ENCODE data around the gene SUPT4H1.

The SUPT4H1 gene

DNA sequence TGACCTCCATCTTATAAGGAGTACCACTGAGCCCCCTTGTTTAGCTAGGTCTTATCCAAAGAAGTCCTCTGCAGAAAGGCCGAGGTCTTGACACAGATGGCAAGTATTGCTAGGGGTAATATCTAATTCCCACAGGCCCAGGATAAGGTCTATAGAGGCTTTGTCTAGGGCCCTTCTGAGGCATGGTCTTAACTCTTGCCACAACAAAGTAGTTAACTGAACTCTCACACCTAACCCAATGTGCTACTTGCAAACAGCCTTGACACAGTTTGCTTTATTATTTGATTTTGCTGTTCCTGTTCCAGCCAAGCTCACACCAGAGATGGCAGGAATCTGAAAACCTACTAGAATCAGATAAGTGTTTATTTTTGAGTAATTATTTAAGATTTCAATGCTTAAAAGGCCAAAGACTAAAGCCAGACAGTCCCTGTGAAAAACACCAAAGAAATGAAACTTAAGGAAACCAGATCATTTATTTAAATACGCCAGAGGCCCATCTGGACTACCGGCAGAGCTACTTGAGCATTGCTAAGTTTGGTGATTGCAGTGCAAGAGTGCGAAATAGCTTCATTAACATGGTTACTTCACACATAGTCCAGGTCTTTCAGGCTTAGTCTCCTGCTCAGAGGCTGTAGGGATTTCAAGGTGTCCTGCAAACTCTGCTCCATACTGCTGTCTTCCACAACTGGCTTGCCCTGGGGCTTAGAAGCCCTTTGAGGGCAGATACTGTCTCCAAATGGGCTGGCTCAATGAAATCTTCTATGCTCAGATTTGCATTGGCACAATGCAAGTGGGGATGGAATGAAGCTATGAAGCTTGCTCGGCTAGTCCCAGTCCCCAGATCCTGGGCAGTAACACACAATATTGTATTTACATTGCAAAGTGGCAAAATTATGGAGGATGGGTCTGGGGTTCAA lies 28.5 kb upstream of the SUPT4H1 start:
- no peak for DNase-seq

DNA sequence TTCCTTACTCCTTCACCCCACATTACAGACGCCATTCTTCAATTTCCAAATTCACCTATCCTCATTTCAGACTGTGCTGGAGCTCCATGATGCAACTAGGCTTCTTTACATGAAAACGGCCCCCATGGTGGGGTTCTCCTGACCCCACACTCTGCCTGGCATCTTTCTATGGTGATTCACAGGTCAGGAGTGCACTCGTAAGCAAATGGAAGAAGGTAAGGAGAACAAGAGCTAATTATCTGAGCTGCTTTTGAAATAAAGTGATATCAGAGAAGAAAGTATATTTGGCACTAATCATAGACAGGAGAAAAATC lies 27.5 kb upstream of the SUPT4H1 start:
- no peak for DNase-seq

DNA sequence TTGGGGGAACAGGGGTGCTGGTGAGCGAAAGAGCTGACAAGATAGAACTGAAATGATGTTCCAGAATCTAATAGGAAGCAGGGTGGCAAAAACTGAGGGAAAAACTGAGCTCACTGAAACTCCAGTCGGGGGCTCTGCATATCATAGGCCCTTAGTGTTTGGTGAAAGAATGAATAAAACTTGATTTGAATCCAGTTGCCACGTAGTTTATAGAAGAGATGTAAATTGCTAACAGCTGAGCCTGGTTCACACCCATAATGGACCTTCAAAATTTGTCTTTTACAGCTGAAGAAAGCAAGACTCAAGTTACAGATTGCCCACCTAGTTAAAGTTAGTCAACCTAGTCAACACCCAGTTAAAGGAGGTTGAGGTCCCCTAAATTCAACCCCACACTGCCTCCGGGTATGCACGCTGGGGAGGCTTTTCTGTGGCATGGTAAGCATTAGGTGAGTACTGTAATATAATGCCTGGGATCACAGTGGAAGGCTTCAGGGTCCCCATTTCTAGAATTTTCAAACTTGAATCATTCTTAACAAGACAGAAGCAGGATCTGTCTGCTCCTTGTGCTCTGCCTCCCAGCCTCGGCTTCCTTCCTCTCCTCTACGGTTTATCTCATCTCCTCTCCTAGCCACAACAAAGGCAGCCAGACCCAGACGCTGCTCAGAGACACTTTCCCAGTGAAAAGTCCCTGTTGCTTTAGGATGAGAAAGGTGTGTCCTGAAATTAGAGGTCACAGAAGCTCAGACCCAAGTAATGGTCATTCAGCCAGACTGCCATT lies 26.9 kb upstream of the SUPT4H1 start:
- DNase-seq: no peak

DNA sequence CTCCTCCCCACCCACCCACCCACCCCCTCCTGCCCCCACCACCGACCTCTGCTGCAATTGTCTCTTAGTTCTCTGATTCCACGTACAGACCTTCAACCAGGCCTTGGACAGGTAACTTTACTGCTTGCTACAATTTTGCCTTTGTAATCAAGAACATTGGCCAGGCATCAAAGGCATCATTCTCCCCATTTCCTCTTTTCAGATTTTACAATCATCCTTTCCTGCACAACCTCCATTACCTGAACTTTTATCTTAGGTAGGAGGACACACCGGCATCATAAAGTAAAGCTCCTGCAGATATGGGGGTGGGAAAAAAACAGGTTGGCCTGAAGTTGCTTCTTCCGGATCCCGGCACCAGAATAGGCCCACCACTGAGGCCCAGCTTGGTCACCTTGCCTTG lies 25.7 kb upstream of the SUPT4H1 start:
- no peak for DNase-seq

DNA sequence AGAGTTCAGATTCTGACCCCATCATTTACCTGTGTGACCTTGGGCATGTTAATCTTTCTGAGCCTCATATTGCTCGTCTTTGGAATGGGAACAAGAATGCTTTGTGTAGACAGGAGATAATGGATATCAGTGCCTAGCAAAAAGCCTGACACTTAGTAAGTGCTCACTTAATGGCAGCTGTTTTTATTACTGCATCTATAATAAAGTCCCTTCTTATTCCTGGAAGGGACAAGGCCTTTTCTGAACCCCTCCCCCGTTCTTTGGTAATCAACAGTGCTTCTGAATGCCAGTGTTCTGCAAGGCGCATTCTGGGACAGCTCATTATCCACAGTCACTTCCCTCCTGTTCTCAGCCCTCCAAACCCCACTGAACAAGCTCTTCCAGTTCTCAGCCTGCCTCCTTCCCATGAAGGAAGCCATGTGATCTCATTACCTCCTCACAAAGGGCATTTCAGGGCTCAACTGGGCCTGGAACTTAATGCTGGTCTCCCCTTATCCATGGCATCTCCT lies 25.1 kb upstream of the SUPT4H1 start:
- DNase-seq: no peak

DNA sequence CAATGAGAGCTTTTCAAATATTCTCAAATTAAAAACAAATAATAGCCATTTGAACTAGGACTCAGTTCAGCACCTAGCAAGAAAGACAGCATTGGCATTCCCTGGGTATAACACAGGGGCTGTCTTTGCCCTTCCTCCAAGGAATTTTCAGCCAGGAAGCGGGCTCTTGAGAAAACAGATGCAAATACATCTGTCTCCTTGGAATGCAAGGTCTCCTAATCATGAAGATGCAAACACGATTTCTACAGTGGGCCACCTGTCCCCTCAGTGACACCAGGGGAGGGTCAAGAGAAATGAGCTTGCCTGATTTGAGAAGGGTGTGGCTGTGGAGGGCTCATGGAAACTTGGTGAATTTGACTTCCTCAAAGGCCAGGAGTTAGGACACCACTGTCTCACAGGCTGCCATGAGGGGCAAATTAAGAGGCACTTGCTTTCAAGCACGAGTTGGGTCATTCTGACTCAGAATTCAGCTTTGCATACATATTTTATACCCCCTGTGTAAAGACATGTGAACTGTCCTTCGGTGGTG lies 24.5 kb upstream of the SUPT4H1 start:
- no peak for DNase-seq

DNA sequence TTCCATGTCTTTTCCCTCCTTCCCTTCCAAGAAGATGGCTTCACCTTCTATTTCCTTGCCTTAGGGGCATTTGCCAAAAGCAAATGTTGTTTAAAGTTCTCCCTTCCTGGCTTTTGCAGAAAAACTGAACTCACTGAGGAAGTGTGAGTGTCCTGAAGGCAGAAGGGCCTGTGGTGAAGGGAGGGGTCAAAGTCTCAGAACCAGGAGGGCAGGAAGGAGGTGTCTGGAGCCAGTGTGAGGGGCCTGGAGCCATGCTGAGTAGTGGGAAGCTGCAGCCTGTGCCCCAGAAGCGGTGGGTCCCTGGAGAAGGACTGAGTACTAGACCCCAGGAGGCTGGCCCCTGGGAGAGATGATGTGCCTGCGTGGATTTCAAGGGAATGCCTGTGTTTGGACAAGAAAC lies 23.8 kb upstream of the SUPT4H1 start:
- no peak for DNase-seq

DNA sequence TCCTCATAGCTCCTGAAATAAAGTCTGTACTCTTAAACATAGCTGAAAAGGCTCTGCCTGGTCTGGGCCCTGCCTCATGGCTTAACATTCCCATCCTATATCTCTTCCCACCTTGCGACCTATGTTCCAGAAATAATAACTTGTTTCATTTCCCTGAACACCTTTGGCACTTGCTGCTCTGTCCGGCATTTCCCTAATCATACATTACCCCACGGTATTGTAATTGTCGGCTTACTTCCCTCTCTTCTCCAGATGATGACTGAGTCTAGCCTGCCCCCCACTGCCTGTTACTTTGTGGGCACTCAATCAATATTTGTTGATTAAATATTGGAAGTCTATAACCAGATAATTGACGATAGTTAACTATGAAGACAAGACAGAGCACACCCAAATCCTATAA lies 23.3 kb upstream of the SUPT4H1 start:
- DNase-seq: no peak

DNA sequence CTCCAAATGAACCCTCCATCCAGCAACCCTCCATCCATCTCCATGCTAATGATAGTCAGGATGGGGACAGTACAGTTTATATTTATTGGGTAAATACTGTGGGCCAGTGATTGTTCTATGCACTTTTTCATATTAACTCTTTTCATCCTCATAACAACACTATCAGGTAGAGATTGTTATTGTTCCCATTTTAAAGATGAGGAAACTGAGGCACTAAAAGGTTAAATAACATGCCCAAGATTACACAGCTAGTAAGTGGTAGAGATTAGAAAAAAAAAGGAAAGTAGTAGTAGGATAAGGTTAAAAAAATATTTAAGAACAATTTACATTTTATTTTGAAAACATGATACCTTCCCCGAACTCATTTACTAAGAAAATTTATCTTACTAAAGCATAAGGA lies 21.9 kb upstream of the SUPT4H1 start:
- DNase-seq: no peak

DNA sequence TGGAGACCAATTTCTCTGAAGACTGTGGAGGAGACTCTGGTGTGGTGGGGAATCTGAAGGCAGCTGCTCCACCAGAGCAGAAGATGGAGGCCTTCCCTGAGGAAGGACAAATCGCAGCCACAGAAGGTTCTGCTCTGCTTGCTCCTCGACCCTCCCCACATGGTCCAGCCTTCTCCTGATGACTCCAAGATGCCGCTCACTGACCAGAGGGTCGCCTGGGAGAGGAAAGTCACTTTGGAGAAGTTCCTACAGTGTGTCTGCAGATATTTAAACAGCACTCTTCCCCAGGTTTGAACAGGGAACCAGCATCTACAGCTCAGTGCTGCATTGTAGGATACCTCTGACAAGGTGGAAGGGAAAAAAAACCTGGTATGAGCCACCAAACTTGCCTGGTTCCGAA lies 21.0 kb upstream of the SUPT4H1 start:
- no peak for DNase-seq

DNA sequence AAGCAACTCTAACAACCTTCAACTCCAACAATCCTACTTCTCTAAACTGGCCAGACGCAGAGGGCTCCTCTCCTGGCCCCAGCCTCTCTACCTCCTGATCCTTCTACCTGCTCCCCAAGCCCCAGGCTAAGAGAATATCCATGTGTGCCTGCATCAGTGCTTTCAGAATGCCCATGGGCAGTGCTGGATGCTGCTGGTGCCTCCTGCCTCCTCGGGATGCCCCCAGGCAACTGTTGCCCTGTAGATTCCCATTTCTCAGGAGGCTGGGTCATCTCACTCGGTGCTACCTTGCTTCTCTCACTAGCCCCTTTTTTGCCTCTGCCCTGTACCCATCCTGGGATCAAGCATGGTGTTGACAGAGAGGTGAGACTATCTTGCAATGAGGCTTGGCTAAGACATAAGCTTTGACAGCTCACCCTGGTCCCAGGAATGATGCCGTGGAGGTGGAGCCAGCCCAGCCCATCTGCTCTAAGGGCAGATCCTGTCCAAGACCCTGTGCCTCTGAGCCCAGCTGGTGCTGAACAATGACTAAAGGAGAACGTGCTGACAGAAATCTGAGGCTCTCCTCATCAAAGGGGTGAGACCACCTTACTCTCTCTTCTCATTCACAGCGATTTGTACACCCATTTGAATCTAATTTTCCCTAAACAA lies 19.4 kb upstream of the SUPT4H1 start:
- no peak for DNase-seq

DNA sequence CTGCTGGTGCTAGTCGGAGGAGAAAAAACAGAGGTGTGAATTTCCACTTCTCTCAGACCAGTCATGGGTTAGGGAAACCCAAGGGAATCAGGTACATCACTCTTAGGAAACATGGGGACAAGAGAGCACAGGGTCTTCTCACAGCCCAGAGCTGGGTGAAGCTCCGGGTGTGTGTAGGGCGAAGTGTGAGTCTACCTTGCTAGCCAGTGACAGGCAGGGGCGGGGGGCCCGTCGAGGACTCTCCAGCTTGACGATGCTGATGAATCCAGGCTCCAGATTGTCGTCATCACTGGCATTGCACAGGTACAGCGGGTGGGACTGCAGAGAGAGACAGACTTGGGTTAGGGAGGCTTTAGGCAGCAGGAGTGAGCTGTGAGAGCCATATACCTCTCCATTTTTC lies 18.7 kb upstream of the SUPT4H1 start:
- no peak for DNase-seq

DNA sequence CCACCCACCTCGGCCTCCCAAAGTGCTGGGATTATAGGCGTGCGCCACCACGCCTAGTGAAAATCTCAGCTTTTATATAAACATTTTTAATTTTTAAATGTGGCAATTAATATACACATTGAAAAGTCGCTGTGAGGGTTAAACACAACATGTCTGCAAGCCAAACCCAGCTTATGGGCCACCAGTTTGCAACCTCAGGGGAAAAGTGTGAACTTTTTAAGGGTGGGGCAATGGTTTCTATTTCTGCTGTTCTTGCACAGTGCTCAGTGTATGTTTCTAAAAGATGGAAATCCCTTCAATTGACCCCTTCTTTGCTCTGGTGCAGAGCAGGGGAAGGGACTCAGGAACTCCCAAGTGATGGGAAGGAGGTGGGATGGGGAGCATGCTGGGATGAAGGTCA lies 18.3 kb upstream of the SUPT4H1 start:
- DNase-seq: no peak

DNA sequence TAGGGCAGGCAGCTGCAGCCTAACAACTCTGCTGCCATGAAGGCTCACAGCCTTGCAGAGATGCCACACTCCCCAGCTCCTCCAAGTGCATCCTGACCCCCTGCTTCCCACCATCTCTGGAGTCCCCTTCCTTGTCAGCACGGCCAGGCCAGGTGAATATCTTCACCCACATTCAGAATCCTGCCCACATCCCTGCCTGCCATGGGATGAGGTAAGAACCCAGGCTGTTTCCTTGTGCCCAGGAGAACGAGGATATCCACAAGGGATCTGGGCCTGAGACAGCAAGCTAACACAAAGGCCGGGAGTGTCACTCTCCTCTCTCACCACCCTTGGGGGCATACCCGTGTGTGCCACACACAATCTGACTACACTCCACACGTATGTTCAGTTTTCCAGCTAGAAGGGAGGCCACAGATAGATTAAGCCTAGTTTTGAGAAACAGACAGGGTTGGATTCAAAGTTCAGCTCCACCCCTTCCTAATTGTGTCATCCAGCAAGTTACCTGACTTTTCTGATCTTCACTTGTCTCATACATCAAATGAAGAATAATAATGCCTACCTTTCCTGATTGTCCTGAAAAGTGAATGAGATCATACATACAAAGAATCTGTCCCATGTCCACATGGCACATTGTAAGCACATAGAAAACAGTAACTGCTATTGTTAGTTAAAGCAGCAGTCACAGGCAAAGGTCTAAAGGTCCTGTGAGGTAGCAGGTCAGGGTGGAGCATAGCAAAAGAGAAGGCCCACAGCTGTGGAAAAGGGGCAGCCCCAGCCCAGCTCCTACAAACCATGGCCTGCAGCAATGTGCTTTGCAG lies 17.4 kb upstream of the SUPT4H1 start:
- no peak for DNase-seq

DNA sequence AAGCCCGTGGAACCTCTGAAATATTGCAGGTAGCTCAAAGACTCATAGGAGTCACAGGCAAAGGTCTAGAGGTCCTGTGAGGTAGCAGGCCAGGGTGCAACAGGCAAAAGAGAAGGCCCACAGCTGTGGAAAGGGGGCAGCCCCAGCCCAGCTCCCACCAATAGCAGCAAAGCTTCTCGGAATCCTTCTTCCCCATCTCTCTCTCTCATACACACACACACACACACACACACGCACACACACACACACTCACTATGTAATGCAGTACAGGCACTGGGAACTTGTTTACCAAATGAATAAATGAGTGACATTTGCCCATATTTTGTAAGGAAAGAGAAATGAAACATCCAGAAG lies 16.8 kb upstream of the SUPT4H1 start:
- DNase-seq: no peak

DNA sequence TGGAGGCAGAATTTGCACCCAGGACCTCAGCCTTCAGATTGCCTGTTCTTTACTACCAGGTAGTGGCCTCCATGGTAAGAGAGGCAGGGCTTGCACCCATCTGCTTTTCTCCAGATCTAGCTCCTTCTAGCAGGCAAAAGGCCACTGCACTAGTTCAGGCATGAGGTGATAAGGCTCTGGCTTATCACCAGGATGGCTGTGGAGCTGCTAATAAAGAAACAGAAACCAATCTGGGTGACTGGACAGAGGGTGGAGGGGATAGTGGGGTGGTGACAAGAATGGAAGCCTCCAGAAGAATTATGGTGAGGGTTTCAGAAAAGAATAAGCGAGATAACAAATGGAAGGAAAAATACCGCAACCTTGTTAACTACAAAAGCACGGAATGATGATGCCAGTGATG lies 15.5 kb upstream of the SUPT4H1 start:
- DNase-seq: no peak

DNA sequence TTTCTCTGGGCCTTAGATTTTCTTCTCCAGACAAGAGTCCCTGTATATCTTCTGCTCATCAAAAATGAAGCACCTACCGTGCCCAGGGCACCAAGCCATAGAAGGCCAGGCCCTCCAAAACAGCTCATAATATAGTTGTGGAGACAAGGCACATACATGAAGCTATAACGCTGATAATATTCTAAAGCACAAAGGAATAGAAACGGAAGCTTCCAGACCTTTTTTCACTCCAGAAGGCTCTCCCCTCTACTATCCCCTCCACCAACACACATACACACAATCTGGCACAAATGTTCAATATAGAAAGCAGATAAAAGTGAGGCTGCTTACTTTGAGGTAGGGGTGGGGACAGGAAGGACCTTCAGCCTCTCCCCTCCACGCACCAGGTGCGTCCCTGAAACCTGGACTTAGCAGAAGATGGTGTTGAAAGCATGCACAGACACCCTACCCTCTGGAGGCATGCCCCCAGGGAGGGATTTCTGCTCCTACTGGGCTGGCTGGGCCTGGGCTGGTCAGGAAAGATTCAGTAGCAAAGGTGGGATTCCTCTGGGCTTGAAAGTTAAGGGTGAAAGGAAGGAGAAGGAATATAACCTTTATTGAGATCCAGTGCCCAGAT lies 14.1 kb upstream of the SUPT4H1 start:
- no peak for DNase-seq

DNA sequence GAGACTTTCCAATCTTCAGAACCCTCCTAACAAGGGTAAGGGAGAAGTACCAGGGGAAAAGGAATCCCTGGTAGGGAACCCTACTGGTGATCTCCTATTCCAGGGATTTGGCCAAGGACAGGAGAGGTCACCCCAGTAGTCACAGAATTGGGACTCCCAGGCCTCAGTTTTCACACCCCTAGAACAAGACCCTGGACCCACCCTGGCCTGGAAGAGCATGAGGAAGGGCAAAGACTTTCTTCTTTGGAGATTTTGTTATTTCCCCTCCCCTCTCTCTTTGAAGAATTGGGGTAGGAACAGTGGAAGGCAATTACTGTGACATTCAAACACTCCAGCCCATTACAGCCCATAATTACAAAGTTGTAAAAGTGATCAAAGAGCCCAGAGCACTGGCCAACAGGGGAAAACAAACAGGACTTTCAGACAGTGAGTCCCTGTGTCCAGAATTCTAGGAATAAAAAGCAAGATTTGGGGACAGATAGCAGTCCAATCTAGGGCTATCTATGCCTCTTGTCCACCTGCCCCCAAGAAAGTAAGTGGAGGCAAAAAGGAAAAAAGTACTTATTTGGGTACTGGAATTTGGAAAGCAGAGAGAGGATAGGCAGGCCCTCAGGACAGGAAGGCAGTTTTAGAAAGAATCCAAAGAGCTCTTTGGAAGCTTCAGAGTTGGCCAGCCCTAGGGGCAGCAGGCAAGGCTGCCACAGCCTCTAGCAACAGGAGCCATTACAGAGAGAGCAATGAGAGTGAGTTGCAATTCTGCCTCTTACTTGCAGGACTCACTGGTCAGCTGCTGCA lies 13.4 kb upstream of the SUPT4H1 start:
- DNase-seq: no peak

DNA sequence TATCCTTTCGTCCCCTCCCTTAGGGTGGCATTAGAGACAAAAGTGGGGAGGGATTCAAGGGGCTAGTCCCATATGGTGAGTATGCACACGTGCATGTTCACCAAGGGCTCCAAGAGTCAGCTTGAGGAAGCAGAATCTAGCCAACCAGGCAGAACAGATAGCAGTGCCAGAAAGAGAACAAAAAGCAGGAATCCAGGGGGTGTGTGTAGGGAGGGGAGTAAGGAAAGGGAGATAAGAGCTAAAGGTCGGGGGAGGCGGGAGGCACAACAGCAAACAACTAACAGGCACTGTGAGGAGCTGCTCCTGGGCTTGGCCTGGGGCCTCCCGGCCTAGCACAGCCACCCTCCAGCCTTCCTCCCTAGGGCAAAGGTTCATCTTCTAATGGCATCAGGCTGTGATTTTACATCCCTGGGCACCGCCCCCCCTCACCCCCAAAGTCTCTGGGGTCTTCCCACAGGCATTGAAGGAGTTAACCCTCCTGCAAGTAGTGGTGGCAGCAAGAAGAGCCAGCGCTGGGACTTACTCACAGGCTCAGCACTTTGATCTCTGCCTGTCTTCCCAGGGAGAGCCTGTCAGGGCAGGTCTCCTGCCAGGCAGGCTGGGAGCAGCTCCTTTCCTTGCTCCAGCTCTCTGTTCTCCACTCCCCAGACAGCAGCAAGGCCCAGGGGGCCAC lies 12.4 kb upstream of the SUPT4H1 start:
- no peak for DNase-seq

DNA sequence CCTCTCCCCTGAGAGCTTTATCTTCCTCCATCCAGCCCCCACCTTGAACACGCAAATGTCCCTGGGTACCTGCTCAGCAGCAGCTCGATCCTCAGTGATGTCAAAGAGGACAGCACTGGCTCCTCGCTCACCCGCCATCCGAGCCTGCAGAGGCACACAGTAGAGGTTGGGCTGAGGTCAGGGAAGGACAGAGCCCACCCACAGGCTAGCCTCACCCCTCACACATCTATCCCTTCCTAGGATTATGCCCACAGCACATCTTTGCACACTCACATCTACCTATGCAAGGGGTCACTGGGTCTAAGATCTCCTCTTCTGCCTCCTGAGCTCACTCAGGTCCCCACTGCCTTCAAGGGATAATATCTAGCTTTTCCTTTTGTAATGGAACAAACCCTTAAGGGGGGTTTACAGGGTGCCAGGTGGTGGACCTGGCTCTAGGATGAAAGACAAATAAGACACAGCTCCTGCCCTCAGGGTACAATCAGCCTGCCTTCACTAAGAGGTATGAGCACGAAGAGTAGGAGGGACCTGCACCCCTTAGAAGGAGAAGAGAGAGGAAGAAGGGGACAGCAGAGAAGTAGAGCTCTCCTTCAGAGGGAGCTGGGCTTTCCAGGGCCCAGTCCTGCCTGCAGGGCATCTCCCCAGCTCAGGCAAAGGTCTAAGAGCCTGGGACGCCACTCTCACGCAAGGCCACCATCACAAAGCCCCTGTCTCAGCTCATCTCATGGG lies 11.6 kb upstream of the SUPT4H1 start:
- DNase-seq: no peak
